ENCODE data around the gene RPL10. TPM values are rescaled to one million over a fixed set of nuclear protein-coding genes. Genes with fewer than 3 reads are reported as not detected.
A peak's percentile ranks its signal among the peaks of the same experiment; 100 is the strongest.

The RPL10 gene
- total RNA-seq (2,493 and 2,979 TPM in 2 replicates), polyA plus RNA-seq (6,375 and 7,586 TPM in 2 replicates), polyA minus RNA-seq (1,869 and 2,194 TPM in 2 replicates), Bru-seq, nascent RNA (percentile 99 among the genes with signal in this experiment), BruChase-seq, experiment 1, labeled RNA remaining after a 6-hour chase (percentile 100 among the genes with signal in this experiment), BruChase-seq, experiment 2, labeled RNA remaining after a 2-hour chase (percentile 99 among the genes with signal in this experiment)
- polyA plus RNA-seq (2011; cell fraction: cytosol; rRNA removed), result 8,116 and 9,197 TPM in 2 replicates
- 2,307 and 2,831 TPM in 2 replicates for polyA plus RNA-seq (2011; cell fraction: nucleus; rRNA removed)
- 3,703 and 5,650 TPM in 2 replicates for polyA plus RNA-seq (2012)
- polyA minus RNA-seq (2011; cell fraction: cytosol; rRNA and poly(A)+ RNA removed), result 1,135 TPM
- 299 and 338 TPM in 2 replicates for polyA minus RNA-seq (2011; cell fraction: nucleus; rRNA and poly(A)+ RNA removed)
- long read RNA-seq, transcript RPL10-214 (5 exons, 839 nt), result minor isoform, 11 of 3,986 reads
- long read RNA-seq, transcript RPL10-204 (7 exons, 2,318 nt), result minor isoform, 329 of 3,986 reads
- long read RNA-seq, transcript RPL10-201 (6 exons, 2,278 nt), result major isoform, 3,410 of 3,986 reads
- long read RNA-seq, transcript RPL10-207 (7 exons, 657 nt), result minor isoform, 17 of 3,986 reads
- long read RNA-seq, partial matches to known transcripts, result 151 of 3,986 reads
- long read RNA-seq, other reads (novel, unspliced or antisense), result 51 of 3,986 reads

DNA sequence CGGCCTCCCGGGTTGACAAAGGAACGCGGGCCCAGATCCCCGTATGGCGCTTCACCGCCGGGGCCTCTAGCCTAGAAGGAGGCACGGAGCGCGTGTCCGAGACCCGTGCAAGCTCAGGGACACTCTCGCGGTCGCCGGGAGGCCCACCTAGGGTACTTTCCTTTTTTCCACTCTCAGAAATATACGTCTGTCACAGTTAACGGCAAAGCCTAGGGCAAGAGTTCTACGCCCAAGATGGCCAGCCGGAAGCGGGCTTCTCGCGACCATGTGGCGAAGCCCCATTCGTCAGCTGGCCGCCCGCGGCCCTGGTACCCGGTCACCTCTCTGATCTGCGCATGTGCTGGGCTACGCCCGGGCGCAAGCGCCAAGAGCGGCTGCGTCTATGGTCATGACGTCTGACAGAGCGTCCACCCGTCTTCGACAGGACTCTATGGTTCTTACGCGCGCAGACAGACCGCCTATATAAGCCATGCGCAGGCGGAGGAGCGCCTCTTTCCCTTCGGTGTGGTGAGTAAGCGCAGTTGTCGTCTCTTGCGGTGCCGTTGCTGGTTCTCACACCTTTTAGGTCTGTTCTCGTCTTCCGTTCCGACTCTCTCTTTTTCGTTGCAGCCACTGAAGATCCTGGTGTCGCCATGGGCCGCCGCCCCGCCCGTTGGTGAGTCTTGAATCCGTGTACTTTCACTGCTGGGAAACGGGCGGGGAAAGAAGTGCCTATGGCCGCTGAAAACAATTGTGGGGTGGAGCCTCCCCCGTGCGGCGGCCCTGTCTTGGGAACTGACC, at the start of gene RPL10:
RPL10 (plus strand) TSS at position 490 of the 780 bp plus-strand sequence; CDS start at position 633, 143 bp downstream.
- H3K9ac ChIP-seq (replicated peaks; ENCODE audit: extremely low read depth, insufficient read depth, low read length), result peak within 1 kb of the TSS; percentile 95
- intact Hi-C loops (cut with micrococcal nuclease), result no loop called here
- ChIA-PET POLR2A (interaction anchor here (0.5 to 1.4 kb wide), 6 partner anchors 19 to 427 kb away, joined by 3 to 9 read pairs (median 4); partner anchors contain the start of gene EMD), CTCF (interaction anchor here (1.2 to 2.1 kb wide), 5 partner anchors 11 to 46 kb away, joined by 4 to 6 read pairs (median 5); partner anchors contain the start of genes DNASE1L1, FAM50A and TAFAZZIN)
- no peaks in the 10 kb centered on the region for H3K27me3 ChIP-seq (ENCODE audit: control insufficient read depth in 2 of 2, insufficient read depth in 2 of 2, low read length in 2 of 2)
- peaks cover 8% of the 10 kb centered on the region for H3K4me1 ChIP-seq (ENCODE audit: control insufficient read depth, extremely low read depth, insufficient read depth, low read length)
- H3K79me2 ChIP-seq (ENCODE audit: control insufficient read depth, insufficient read depth, low read length), result peaks cover 20% of the 10 kb centered on the region
- dilution Hi-C loops (cut with MboI; ENCODE audit: extremely low pct_ligation_motif_present, low sequenced_read_pairs), result no loop called here
- H4K20me1 ChIP-seq (replicated peaks; ENCODE audit: control insufficient read depth, extremely low read depth, insufficient read depth, low read length), result no peaks in the 10 kb centered on the region
- H3K9me1 ChIP-seq (replicated peaks; ENCODE audit: control insufficient read depth, extremely low read depth, insufficient read depth, low read length), result no peaks in the 10 kb centered on the region
- H3K27ac ChIP-seq (ENCODE audit: insufficient read depth, low read depth, low read length), result peak within 1 kb of the TSS; percentile 87
- BruUV-seq (replicated peaks), result no TSS peak
- H2AFZ ChIP-seq (ENCODE audit: low read depth, low read length), result no peak within 1 kb of the TSS
- peak within 1 kb of the TSS; percentile 82 for H3K4me2 ChIP-seq (ENCODE audit: insufficient read depth, low read length)
- H3K4me3 ChIP-seq (replicated peaks in 1 of 3; ENCODE audit: insufficient read depth in 1 of 3, low read depth in 1 of 3, low read length in 3 of 3), result peak within 1 kb of the TSS; percentile 29 to 86 (median 66)
- peaks cover 15 to 18% of the 10 kb centered on the region in 2 experiments for H3K36me3 ChIP-seq (ENCODE audit: control insufficient read depth in 2 of 2, extremely low read depth in 1 of 2, insufficient read depth in 2 of 2, low read length in 2 of 2)
- DNase-seq (ENCODE audit: low read depth, low spot score) (peak; percentile 98), FAIRE-seq (peak; percentile 93)
- H3K9me3 ChIP-seq (replicated peaks; ENCODE audit: control insufficient read depth, insufficient read depth, low read length), result no peaks in the 10 kb centered on the region
- TF ChIP-seq POLR2AphosphoS5 (IDR thresholded peaks at IDR 0.05; ENCODE audit: insufficient read depth, low read depth, low read length) (peak; percentile 97), POLR2A (IDR thresholded peaks at IDR 0.05; ENCODE audit: low read depth, low read length) (peak; percentile 99), JUN (IDR thresholded peaks at IDR 0.05; ENCODE audit: borderline replicate concordance, insufficient read depth, insufficient read length, low read depth) (no peak), GATA2 (IDR thresholded peaks at IDR 0.05; ENCODE audit: insufficient read depth, insufficient read length, low read depth, low read length) (no peak)
- TF ChIP-seq, protein P1, sequence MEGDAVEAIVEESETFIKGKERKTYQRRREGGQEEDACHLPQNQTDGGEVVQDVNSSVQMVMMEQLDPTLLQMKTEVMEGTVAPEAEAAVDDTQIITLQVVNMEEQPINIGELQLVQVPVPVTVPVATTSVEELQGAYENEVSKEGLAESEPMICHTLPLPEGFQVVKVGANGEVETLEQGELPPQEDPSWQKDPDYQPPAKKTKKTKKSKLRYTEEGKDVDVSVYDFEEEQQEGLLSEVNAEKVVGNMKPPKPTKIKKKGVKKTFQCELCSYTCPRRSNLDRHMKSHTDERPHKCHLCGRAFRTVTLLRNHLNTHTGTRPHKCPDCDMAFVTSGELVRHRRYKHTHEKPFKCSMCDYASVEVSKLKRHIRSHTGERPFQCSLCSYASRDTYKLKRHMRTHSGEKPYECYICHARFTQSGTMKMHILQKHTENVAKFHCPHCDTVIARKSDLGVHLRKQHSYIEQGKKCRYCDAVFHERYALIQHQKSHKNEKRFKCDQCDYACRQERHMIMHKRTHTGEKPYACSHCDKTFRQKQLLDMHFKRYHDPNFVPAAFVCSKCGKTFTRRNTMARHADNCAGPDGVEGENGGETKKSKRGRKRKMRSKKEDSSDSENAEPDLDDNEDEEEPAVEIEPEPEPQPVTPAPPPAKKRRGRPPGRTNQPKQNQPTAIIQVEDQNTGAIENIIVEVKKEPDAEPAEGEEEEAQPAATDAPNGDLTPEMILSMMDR (IDR thresholded peaks at IDR 0.05; ENCODE audit: extremely low read depth in 1 of 2, insufficient read depth in 1 of 2, low read depth in 1 of 2, low read length in 2 of 2), result no peak

Measured in endothelial cell of umbilical vein (primary cell).